Measurements from ENCODE around the gene MAP2K5. TPM values are rescaled to one million over a fixed set of nuclear protein-coding genes. Genes with fewer than 3 reads are reported as not detected.

MAP2K5 gene
- total and polyA plus RNA-seq, 4 donors: 3.8 to 6.4 (median 5.6) TPM

GRCh38 chr15:67801926-67802914 is 259.7 kb downstream of the MAP2K5 start:
- no peak for TF ChIP-seq ATF3 (IDR thresholded peaks at IDR 0.05)
- TF ChIP-seq HNF4A (conservative IDR thresholded peaks at IDR 0.05): no peak
- TF ChIP-seq RAD21 (IDR thresholded peaks at IDR 0.05): no peak
- no peak for TF ChIP-seq YY1 (IDR thresholded peaks at IDR 0.05)
- no peak for TF ChIP-seq NR2F2 (IDR thresholded peaks at IDR 0.05)
- TF ChIP-seq FOXA2 (IDR thresholded peaks at IDR 0.05): no peak

GRCh38 chr15:67803299-67803698 is 260.8 kb downstream of the MAP2K5 start:
- TF ChIP-seq HNF4A (conservative IDR thresholded peaks at IDR 0.05) (no peak), TAF1 (conservative IDR thresholded peaks at IDR 0.05) (no peak), JUND (IDR thresholded peaks at IDR 0.05) (no peak), FOXA2 (IDR thresholded peaks at IDR 0.05) (no peak)
- Histone ChIP-seq H3K4me3 (ENCODE audit: low read depth in 1 of 3, low read length in 3 of 3) (no peak overlapping the region), H3K27ac (ENCODE audit: low read depth in 1 of 2, low read length in 2 of 2) (no peak overlapping the region), H3K9me3 (ENCODE audit: control insufficient read depth in 4 of 4, low read length in 3 of 4) (no peaks in the 10 kb centered on the region), H3K36me3 (ENCODE audit: control insufficient read depth in 4 of 4, insufficient read depth in 3 of 4, low read depth in 1 of 4, low read length in 3 of 4) (peaks cover 0 to 8% (median 2%) of the 10 kb centered on the region in 4 donors), H3K4me1 (ENCODE audit: control insufficient read depth in 4 of 4, insufficient read depth in 4 of 4, low read length in 3 of 4) (no peaks in the 10 kb centered on the region), H3K27me3 (ENCODE audit: control insufficient read depth in 4 of 4, insufficient read depth in 4 of 4, low read length in 3 of 4) (no peaks in the 10 kb centered on the region), H3K9ac (ENCODE audit: low read depth in 1 of 2, low read length in 2 of 2) (no peak overlapping the region)
- no peak for DNase-seq (ENCODE audit: low spot score)
- WGBS: 98% methylated on average over 3 of the region's 3 CpGs

More at GRCh38 chr15:67801926-67802914, 259.7 kb downstream of the MAP2K5 start:
- no peak overlapping the region for H3K9ac ChIP-seq (ENCODE audit: low read depth in 1 of 2, low read length in 2 of 2)
- H3K27me3 ChIP-seq (ENCODE audit: control insufficient read depth in 4 of 4, insufficient read depth in 4 of 4, low read length in 3 of 4): no peaks in the 10 kb centered on the region
- DNase-seq (ENCODE audit: low spot score): no peak
- peaks cover 0 to 2% (median 1%) of the 10 kb centered on the region in 4 donors for H3K36me3 ChIP-seq (ENCODE audit: control insufficient read depth in 4 of 4, insufficient read depth in 3 of 4, low read depth in 1 of 4, low read length in 3 of 4)
- no peaks in the 10 kb centered on the region for H3K9me3 ChIP-seq (ENCODE audit: control insufficient read depth in 4 of 4, low read length in 3 of 4)
- WGBS: 89% methylated on average over 19 of the region's 19 CpGs
- no peak overlapping the region for H3K4me3 ChIP-seq (ENCODE audit: low read depth in 1 of 3, low read length in 3 of 3)
- no peak overlapping the region for H3K27ac ChIP-seq (ENCODE audit: low read depth in 1 of 2, low read length in 2 of 2)
- no peaks in the 10 kb centered on the region for H3K4me1 ChIP-seq (ENCODE audit: control insufficient read depth in 4 of 4, insufficient read depth in 4 of 4, low read length in 3 of 4)

GRCh38 chr15:67803996-67804843 is 261.7 kb downstream of the MAP2K5 start:
- Histone ChIP-seq H3K27me3 (ENCODE audit: control insufficient read depth in 4 of 4, insufficient read depth in 4 of 4, low read length in 3 of 4) (no peaks in the 10 kb centered on the region), H3K27ac (ENCODE audit: low read depth in 1 of 2, low read length in 2 of 2) (no peak overlapping the region), H3K9ac (ENCODE audit: low read depth in 1 of 2, low read length in 2 of 2) (no peak overlapping the region), H3K4me1 (ENCODE audit: control insufficient read depth in 4 of 4, insufficient read depth in 4 of 4, low read length in 3 of 4) (no peaks in the 10 kb centered on the region), H3K36me3 (ENCODE audit: control insufficient read depth in 4 of 4, insufficient read depth in 3 of 4, low read depth in 1 of 4, low read length in 3 of 4) (peaks cover 0 to 8% (median 2%) of the 10 kb centered on the region in 4 donors), H3K9me3 (ENCODE audit: control insufficient read depth in 4 of 4, low read length in 3 of 4) (no peaks in the 10 kb centered on the region), H3K4me3 (ENCODE audit: low read depth in 1 of 3, low read length in 3 of 3) (no peak overlapping the region)
- DNase-seq (ENCODE audit: low spot score): no peak
- 85% methylated on average over 27 of the region's 27 CpGs for WGBS
- TF ChIP-seq CTCF (IDR thresholded peaks at IDR 0.05; ENCODE audit: low read depth, low read length, missing input control) (no peak), YY1 (IDR thresholded peaks at IDR 0.05) (no peak), ZBTB33 (IDR thresholded peaks at IDR 0.05) (no peak), GABPA (IDR thresholded peaks at IDR 0.05 in 1 of 2, conservative IDR thresholded peaks at IDR 0.05 in 1 of 2) (no peak), TAF1 (conservative IDR thresholded peaks at IDR 0.05) (no peak), NR2F2 (IDR thresholded peaks at IDR 0.05) (no peak), HNF4G (IDR thresholded peaks at IDR 0.05) (no peak)

Data from liver (tissue), 9 donors.